Lung (tissue), 12 donors: Measurements from ENCODE around the gene TMEM44. TPM values are rescaled to one million over a fixed set of nuclear protein-coding genes. Genes with fewer than 3 reads are reported as not detected.

Experiments
- ATAC-seq: fragments of 200-7000 bp; cut with Tn5 transposase; one replicate; pipeline ENCODE4 v1.9.1; 2020; ENCODE audit warnings: moderate number of reproducible peaks; ENCODE audit not compliant: insufficient read depth, low FRiP score
- DNase-seq, 3 donors: peaks; one replicate each; pipeline ENCODE4 v3.0.0-alpha.2; 2013 to 2017
- H3K27ac ChIP-seq, 2 donors: one replicate each; pipeline ENCODE4 v1.5.1; 2013; ENCODE audit warnings: mild to moderate bottlenecking in 2 of 2, moderate library complexity in 2 of 2, control low read depth in 1 of 2, inconsistent platforms in 1 of 2, low read depth in 1 of 2, low read length in 1 of 2
- H3K27me3 ChIP-seq, 3 donors: one replicate each; pipeline ENCODE4 v1.5.1; 2013; ENCODE audit warnings: low read length in 2 of 3; ENCODE audit not compliant: control insufficient read depth in 3 of 3, insufficient read depth in 3 of 3
- H3K36me3 ChIP-seq, 4 donors: one replicate each; pipeline ENCODE4 v1.5.1; 2013; ENCODE audit warnings: low read length in 4 of 4, mild to moderate bottlenecking in 1 of 4, moderate library complexity in 1 of 4; ENCODE audit not compliant: control insufficient read depth in 4 of 4, insufficient read depth in 4 of 4
- H3K4me1 ChIP-seq, 5 donors: one replicate each; pipeline ENCODE4 v1.5.1; 2013; ENCODE audit warnings: low read length in 5 of 5, mild to moderate bottlenecking in 2 of 5, moderate library complexity in 1 of 5; ENCODE audit not compliant: control insufficient read depth in 5 of 5, insufficient read depth in 5 of 5
- H3K4me3 ChIP-seq: one replicate; pipeline ENCODE4 v1.5.1; 2013; ENCODE audit warnings: mild to moderate bottlenecking, control low read depth, moderate library complexity
- H3K9ac ChIP-seq, 2 donors: one replicate each; pipeline ENCODE4 v1.5.1; 2013; ENCODE audit warnings: low read length in 2 of 2, control low read depth in 1 of 2; ENCODE audit not compliant: insufficient read depth in 1 of 2
- H3K9me3 ChIP-seq, 4 donors: one replicate each; pipeline ENCODE4 v1.5.1; 2013; ENCODE audit warnings: low read length in 3 of 4, mild to moderate bottlenecking in 1 of 4, moderate library complexity in 1 of 4; ENCODE audit not compliant: control insufficient read depth in 4 of 4, insufficient read depth in 3 of 4
- CTCF ChIP-seq: IDR thresholded peaks from 2 replicates; pipeline ENCODE4 v1.5.1; 2012; ENCODE audit warnings: mild to moderate bottlenecking; ENCODE audit errors: control extremely low read depth, extremely low read depth
- WGBS, 2 donors: extraction: QIAGEN DNeasy Blood & Tissue Kit; methylation state at CpG; one replicate each; pipeline ENCODE4 v1.1.7; 2013; 5-methylcytosine and 5-hydroxymethylcytosine counted together
- polyA plus RNA-seq, 2 donors: library from polyadenylated mRNA; stranded (reverse); fragments of 200-250 nt; gene quantifications; one replicate each; pipeline ENCODE4 v1.2.1, GENCODE V29; 2013
- total RNA-seq, 2 donors: library from RNA; depleted of rRNA in 1 of 2; stranded (reverse); fragments of >200 nt in 1 of 2; gene quantifications; one replicate each; pipeline ENCODE4 v1.2.1, GENCODE V29; 2014 to 2021
- donor health status: control.
- donor health status: control.
- donor health status: Bipolar disorder and iron deficiency.
- donor health status: healthy.
- donor health status: DM: yes; HTN: yes; CAD: no.

Gene TMEM44
- total and polyA plus RNA-seq, 4 donors: 10.4 to 23.5 (median 17.1) TPM

- TF ChIP-seq CTCF: no peak
- Histone ChIP-seq H3K9me3 (peaks cover 0 to 3% (median 0%) of the 10 kb centered on the region in 4 donors), H3K4me1 (peaks cover 0 to 4% (median 0%) of the 10 kb centered on the region in 5 donors), H3K9ac (no peak overlapping the region), H3K36me3 (peaks cover 0 to 21% (median 15%) of the 10 kb centered on the region in 4 donors), H3K27ac (no peak overlapping the region), H3K4me3 (no peak overlapping the region), H3K27me3 (no peaks in the 10 kb centered on the region)
- DNase-seq (no peak), ATAC-seq (no peak)
- 97 to 98% methylated on average over 6 of the region's 6 CpGs for WGBS, 2 donors
These were observed 8.3 kb downstream of the TMEM44 start for GRCh38 chr3:194624956-194625355.

GRCh38 chr3:194623449-194624290 is 9.5 kb downstream of the TMEM44 start:
- ATAC-seq (no peak), DNase-seq (no peak)
- Histone ChIP-seq H3K27me3 (no peaks in the 10 kb centered on the region), H3K4me3 (no peak overlapping the region), H3K9me3 (no peaks in the 10 kb centered on the region), H3K9ac (no peak overlapping the region), H3K36me3 (peaks cover 0 to 21% (median 13%) of the 10 kb centered on the region in 4 donors), H3K27ac (no peak overlapping the region), H3K4me1 (peaks cover 0 to 4% (median 0%) of the 10 kb centered on the region in 5 donors)
- no peak for TF ChIP-seq CTCF
- 94 to 95% methylated on average over 25 of the region's 25 CpGs for WGBS, 2 donors

- no peak for TF ChIP-seq CTCF
- H3K27me3 ChIP-seq: no peaks in the 10 kb centered on the region
- H3K9ac ChIP-seq: no peak overlapping the region
- no peaks in the 10 kb centered on the region for H3K9me3 ChIP-seq
- DNase-seq (no peak), ATAC-seq (no peak)
- peaks cover 0 to 16% (median 9%) of the 10 kb centered on the region in 4 donors for H3K36me3 ChIP-seq
- H3K4me3 ChIP-seq: no peak overlapping the region
- peaks cover 0 to 4% (median 0%) of the 10 kb centered on the region in 5 donors for H3K4me1 ChIP-seq
- 92 to 93% methylated on average over 26 of the region's 26 CpGs for WGBS, 2 donors
- H3K27ac ChIP-seq: no peak overlapping the region
These were observed 10.4 kb downstream of the TMEM44 start for GRCh38 chr3:194622621-194623340.
